Thyroid gland (tissue), 4 donors: ENCODE results near the gene MED19. TPM values are rescaled to one million over a fixed set of nuclear protein-coding genes. Genes with fewer than 3 reads are reported as not detected.
"Not testable (repeated sequence)": the region's sequence is repeated elsewhere in the genome, so short reads cannot be mapped to it uniquely, and the experiment has no call there.

Experiments
- DNase-seq, 2 donors: peaks; one replicate each; pipeline ENCODE4 v3.0.0-alpha.2; 2019
- H3K27ac ChIP-seq, 3 donors: fragments of 200-600 bp; sonication (generic); 1 replicate in 2 of 3; 2 replicates in 1 of 3; pipeline ENCODE4 v1.5.1; 2016 to 2019; ENCODE audit warnings: mild to moderate bottlenecking in 1 of 3, moderate library complexity in 1 of 3
- H3K27me3 ChIP-seq: fragments of 200-600 bp; sonication (generic); one replicate; pipeline ENCODE4 v1.5.1; 2019
- H3K36me3 ChIP-seq, 2 donors: fragments of 200-600 bp; sonication (generic); one replicate each; pipeline ENCODE4 v1.5.1; 2016 to 2019
- H3K4me1 ChIP-seq, 2 donors: fragments of 200-600 bp; sonication (generic); one replicate each; pipeline ENCODE4 v1.5.1; 2017 to 2019
- H3K4me3 ChIP-seq, 3 donors: fragments of 200-600 bp; sonication (generic); replicated peaks in 1 of 3; 1 replicate in 2 of 3; 2 replicates in 1 of 3; pipeline ENCODE4 v1.5.1; 2016; ENCODE audit warnings: mild to moderate bottlenecking in 1 of 3
- H3K9me3 ChIP-seq: fragments of 200-600 bp; sonication (generic); one replicate; pipeline ENCODE4 v1.5.1; 2017
- CTCF ChIP-seq, 6 experiments: fragments of 200-600 bp in 3 of 6; fragments of 450-650 bp in 3 of 6; sonication (generic) in 3 of 6; IDR thresholded peaks; one replicate each; pipeline ENCODE4 v1.5.1; 2016 to 2019; ENCODE audit warnings: antibody characterized with exemption in 6 of 6, mild to moderate bottlenecking in 2 of 6, inconsistent platforms in 1 of 6, moderate library complexity in 1 of 6
- POLR2A ChIP-seq, 2 donors: fragments of 450-650 bp; IDR thresholded peaks; one replicate each; pipeline ENCODE4 v1.6.1; 2017; ENCODE audit warnings: antibody characterized with exemption in 2 of 2, mild to moderate bottlenecking in 2 of 2, moderate library complexity in 1 of 2
- WGBS, 2 donors: methylation state at CpG; one replicate each; pipeline ENCODE4 v1.1.5; 2017; 5-methylcytosine and 5-hydroxymethylcytosine counted together
- intact Hi-C: fragments of 100-400 bp; cut with DNase I; formaldehyde crosslinking; loops from one replicate; pipeline ENCODE4 v1.15.1; 2023
- total RNA-seq, 4 donors: library from RNA; depleted of rRNA; stranded (reverse); fragments of >200 nt; gene quantifications; one replicate each; pipeline ENCODE4 v1.2.3, GENCODE V29; 2016

Gene MED19
- total RNA-seq, 4 donors from 2014 or later = 24.6 to 38.1 (median 35.6) TPM

- WGBS, 2 donors = 70 to 74% methylated on average over 7 of the region's 7 CpGs
- TF ChIP-seq POLR2A (IDR thresholded peaks at IDR 0.05) (no peak), CTCF (IDR thresholded peaks at IDR 0.05) (no peak)
- no peaks in the 10 kb centered on the region for H3K27me3 ChIP-seq
- H3K27ac ChIP-seq = no peak overlapping the region
- no peak for DNase-seq
- no peak overlapping the region for H3K4me3 ChIP-seq
- no peaks in the 10 kb centered on the region for H3K36me3 ChIP-seq
- H3K9me3 ChIP-seq = no peaks in the 10 kb centered on the region
- intact Hi-C loops = no loop called here
- no peaks in the 10 kb centered on the region for H3K4me1 ChIP-seq
Measured at GRCh38 chr11:57728829-57729228, 16.8 kb upstream of the MED19 start.

- Histone ChIP-seq H3K27ac (no peak overlapping the region), H3K4me1 (no peaks in the 10 kb centered on the region), H3K27me3 (no peaks in the 10 kb centered on the region), H3K36me3 (no peaks in the 10 kb centered on the region), H3K4me3 (no peak overlapping the region), H3K9me3 (no peaks in the 10 kb centered on the region)
- intact Hi-C loops = no loop called here
- TF ChIP-seq POLR2A (IDR thresholded peaks at IDR 0.05) (no peak), CTCF (IDR thresholded peaks at IDR 0.05) (no peak)
- DNase-seq = no peak
- WGBS, 2 donors = 73 to 93% methylated on average over 2 of the region's 2 CpGs
Measured at GRCh38 chr11:57727185-57727584, 15.2 kb upstream of the MED19 start.

- H3K4me3 ChIP-seq, H3K9me3 ChIP-seq, H3K27ac ChIP-seq, intact Hi-C loops, DNase-seq, H3K27me3 ChIP-seq, H3K36me3 ChIP-seq: not testable (repeated sequence)
- peaks cover 13 to 15% of the 10 kb centered on the region in 2 donors for H3K4me1 ChIP-seq
- 94% methylated on average over 20 of the region's 34 CpGs; no CpG with 5 or more reads in 1 of the 2 donors for WGBS, 2 donors
Measured at GRCh38 chr11:57716726-57717125, 4.7 kb upstream of the MED19 start.

- Histone ChIP-seq H3K9me3 (no peaks in the 10 kb centered on the region), H3K36me3 (peaks cover 0 to 3% of the 10 kb centered on the region in 2 donors), H3K27ac (no peak overlapping the region), H3K27me3 (no peaks in the 10 kb centered on the region), H3K4me1 (peaks cover 21 to 22% of the 10 kb centered on the region in 2 donors), H3K4me3 (no peak overlapping the region)
- intact Hi-C loops = loop anchor here (5.0 kb wide), 1 partner anchor 37 kb away; no protein-coding TSS in a partner anchor
- WGBS, 2 donors = 93 to 95% methylated on average over 2 of the region's 2 CpGs
- DNase-seq = no peak
- TF ChIP-seq POLR2A (IDR thresholded peaks at IDR 0.05) = no peak
- no peak for TF ChIP-seq CTCF (IDR thresholded peaks at IDR 0.05)
Measured at GRCh38 chr11:57713835-57714234, 1.8 kb upstream of the MED19 start.

GRCh38 chr11:57712256-57713150 is 488 bp upstream of the MED19 start, which contains the start of gene TMX2:
Gene TMX2 (plus strand): TSS chr11:57712593. CDS start chr11:57712619, 26 bp downstream.
- Histone ChIP-seq H3K9me3 (no peaks in the 10 kb centered on the region), H3K27ac (peak within 1 kb of the TSS; percentile 40 to 93 (median 71)), H3K27me3 (no peaks in the 10 kb centered on the region), H3K4me3 (peak within 1 kb of the TSS; percentile 49 to 78 (median 55)), H3K36me3 (no peaks in the 10 kb centered on the region), H3K4me1 (peaks cover 21 to 22% of the 10 kb centered on the region in 2 donors)
- TF ChIP-seq POLR2A (IDR thresholded peaks at IDR 0.05) (no peak), CTCF (IDR thresholded peaks at IDR 0.05) (no peak)
- 0% methylated on average over 51 to 52 of the region's 53 CpGs for WGBS, 2 donors
- intact Hi-C loops = loop anchor here (5.0 kb wide), 1 partner anchor 35 kb away; no protein-coding TSS in a partner anchor
- DNase-seq = peak; percentile 94 to 96
